Right lobe of liver (tissue), 6 donors: Measurements from ENCODE around the gene SYNJ2. TPM values are rescaled to one million over a fixed set of nuclear protein-coding genes. Genes with fewer than 3 reads are reported as not detected.

ENCODE experiments used
- ATAC-seq, 4 donors: fragments of 200-7000 bp; cut with Tn5 transposase; one replicate each; pipeline ENCODE4 v1.9.1; 2020; ENCODE audit warnings: mild to moderate bottlenecking in 4 of 4, moderate library complexity in 4 of 4
- DNase-seq, 3 donors: peaks; one replicate each; pipeline ENCODE4 v3.0.0-alpha.2; 2020
- H3K27ac ChIP-seq, 3 donors: fragments of 200-600 bp; one replicate each; pipeline ENCODE4 v1.8.0; 2022
- H3K27me3 ChIP-seq, 2 donors: fragments of 200-600 bp; one replicate each; pipeline ENCODE4 v1.8.0; 2022
- H3K36me3 ChIP-seq, 4 donors: fragments of 200-600 bp; sonication (generic) in 1 of 4; one replicate each; pipeline versions ENCODE4 v1.5.1 to v1.8.0; 2017 to 2022; ENCODE audit warnings: control low read depth in 1 of 4
- H3K4me1 ChIP-seq, 4 donors: fragments of 200-600 bp; sonication (generic) in 1 of 4; one replicate each; pipeline versions ENCODE4 v1.5.1 to v1.8.0; 2017 to 2022; ENCODE audit warnings: control low read depth in 1 of 4
- H3K4me3 ChIP-seq, 3 donors: fragments of 200-600 bp; one replicate each; pipeline ENCODE4 v1.8.0; 2022
- H3K9me3 ChIP-seq, 4 donors: fragments of 200-600 bp; sonication (generic) in 1 of 4; one replicate each; pipeline versions ENCODE4 v1.5.1 to v1.8.0; 2017 to 2022; ENCODE audit warnings: control low read depth in 1 of 4
- CTCF ChIP-seq, 4 donors: fragments of 200-600 bp in 3 of 4; fragments of 450-650 bp in 1 of 4; IDR thresholded peaks; one replicate each; pipeline versions ENCODE4 v1.5.1 to v1.8.0; 2016 to 2022; ENCODE audit warnings: antibody characterized with exemption in 4 of 4, mild to moderate bottlenecking in 2 of 4
- POLR2A ChIP-seq: fragments of 450-650 bp; IDR thresholded peaks from one replicate; pipeline ENCODE4 v1.6.1; 2017; ENCODE audit warnings: antibody characterized with exemption, mild to moderate bottlenecking
- WGBS: methylation state at CpG from one replicate; pipeline ENCODE4 v1.1.6; 2018; ENCODE audit warnings: low coverage, low lambda C conversion rate; ENCODE audit not compliant: insufficient coverage; ENCODE audit errors: missing lambda C conversion rate; 5-methylcytosine and 5-hydroxymethylcytosine counted together
- intact Hi-C, 2 donors: fragments of 100-400 bp; cut with DNase I; formaldehyde crosslinking; loops; one replicate each; pipeline versions ENCODE4 v1.11.2 to v1.14.1; 2022
- total RNA-seq, 6 experiments: library from RNA; depleted of rRNA in 2 of 6; stranded (reverse); fragments of >200 nt in 2 of 6; fragmentation: NEBNext Ultra II Directional in 3 of 6; extraction: Animal tissue kit (Norgen Biotek cat#: 25700) in 3 of 6; gene quantifications; one replicate each; pipeline versions ENCODE4 v1.1.0 to v1.2.4, GENCODE V29; 2016 to 2023
- donor health status: DM: no; HTN: yes; CAD: no.
- donor health status: DM: no; HTN: no; CAD: no.
- donor health status: DM: no; HTN: no; CAD: no.
- donor health status: DM: no; HTN: yes; CAD: no.
- donor health status: DM: no; HTN: yes; CAD: no.

SYNJ2 gene
- total RNA-seq, 6 experiments from 2014 or later, result 3.2 to 7.4 (median 4.2) TPM

GRCh38 chr6:158053377-158054313, 72.0 kb downstream of the SYNJ2 start:
- DNase-seq (no peak), ATAC-seq (no peak)
- Histone ChIP-seq H3K4me3 (no peak overlapping the region), H3K36me3 (peaks cover 0 to 3% (median 0%) of the 10 kb centered on the region in 4 donors), H3K9me3 (no peaks in the 10 kb centered on the region), H3K4me1 (no peaks in the 10 kb centered on the region), H3K27ac (no peak overlapping the region), H3K27me3 (no peaks in the 10 kb centered on the region)
- 73% methylated on average over 2 of the region's 2 CpGs for WGBS
- intact Hi-C loops, result no loop called here
- TF ChIP-seq POLR2A (no peak), CTCF (IDR thresholded peaks at IDR 0.05) (no peak)

GRCh38 chr6:158056355-158056754, 74.7 kb downstream of the SYNJ2 start:
- H3K27me3 ChIP-seq, result no peaks in the 10 kb centered on the region
- 89% methylated on average over 8 of the region's 9 CpGs for WGBS
- peaks cover 0 to 3% (median 0%) of the 10 kb centered on the region in 4 donors for H3K36me3 ChIP-seq
- ATAC-seq (no peak), DNase-seq (no peak)
- H3K4me1 ChIP-seq, result peaks cover 0 to 12% (median 0%) of the 10 kb centered on the region in 4 donors
- no peak overlapping the region for H3K4me3 ChIP-seq
- no peaks in the 10 kb centered on the region for H3K9me3 ChIP-seq
- no peak overlapping the region for H3K27ac ChIP-seq
- no peak for TF ChIP-seq POLR2A
- TF ChIP-seq CTCF (IDR thresholded peaks at IDR 0.05), result no peak
- intact Hi-C loops, result no loop called here

- no peaks in the 10 kb centered on the region for H3K9me3 ChIP-seq
- no peaks in the 10 kb centered on the region for H3K27me3 ChIP-seq
- no peak for TF ChIP-seq POLR2A
- TF ChIP-seq CTCF (IDR thresholded peaks at IDR 0.05), result no peak
- DNase-seq, result no peak
- WGBS, result 96% methylated on average over 5 of the region's 9 CpGs
- no peak for ATAC-seq
- peaks cover 0 to 12% (median 0%) of the 10 kb centered on the region in 4 donors for H3K4me1 ChIP-seq
- peaks cover 0 to 3% (median 0%) of the 10 kb centered on the region in 4 donors for H3K36me3 ChIP-seq
- no peak overlapping the region for H3K27ac ChIP-seq
- no peak overlapping the region for H3K4me3 ChIP-seq
- intact Hi-C loops, result no loop called here
These were observed 75.1 kb downstream of the SYNJ2 start for GRCh38 chr6:158056804-158057203.

- Histone ChIP-seq H3K27me3 (no peaks in the 10 kb centered on the region), H3K4me3 (no peak overlapping the region), H3K9me3 (no peaks in the 10 kb centered on the region), H3K27ac (no peak overlapping the region), H3K4me1 (peaks cover 0 to 12% (median 0%) of the 10 kb centered on the region in 4 donors), H3K36me3 (peaks cover 0 to 3% (median 0%) of the 10 kb centered on the region in 4 donors)
- 52% methylated on average over 6 of the region's 21 CpGs for WGBS
- ATAC-seq, result peak in 1 of 4 donors; percentile 5
- DNase-seq, result no peak
- TF ChIP-seq POLR2A (no peak), CTCF (IDR thresholded peaks at IDR 0.05) (no peak)
- intact Hi-C loops, result no loop called here
These were observed 75.7 kb downstream of the SYNJ2 start for GRCh38 chr6:158057213-158057987.
